ENCODE measurements around the gene MAMLD1. TPM values are rescaled to one million over a fixed set of nuclear protein-coding genes. Genes with fewer than 3 reads are reported as not detected.

The MAMLD1 gene
- total RNA-seq, 1 experiment from 2014 or later, result 3.2 TPM

DNA sequence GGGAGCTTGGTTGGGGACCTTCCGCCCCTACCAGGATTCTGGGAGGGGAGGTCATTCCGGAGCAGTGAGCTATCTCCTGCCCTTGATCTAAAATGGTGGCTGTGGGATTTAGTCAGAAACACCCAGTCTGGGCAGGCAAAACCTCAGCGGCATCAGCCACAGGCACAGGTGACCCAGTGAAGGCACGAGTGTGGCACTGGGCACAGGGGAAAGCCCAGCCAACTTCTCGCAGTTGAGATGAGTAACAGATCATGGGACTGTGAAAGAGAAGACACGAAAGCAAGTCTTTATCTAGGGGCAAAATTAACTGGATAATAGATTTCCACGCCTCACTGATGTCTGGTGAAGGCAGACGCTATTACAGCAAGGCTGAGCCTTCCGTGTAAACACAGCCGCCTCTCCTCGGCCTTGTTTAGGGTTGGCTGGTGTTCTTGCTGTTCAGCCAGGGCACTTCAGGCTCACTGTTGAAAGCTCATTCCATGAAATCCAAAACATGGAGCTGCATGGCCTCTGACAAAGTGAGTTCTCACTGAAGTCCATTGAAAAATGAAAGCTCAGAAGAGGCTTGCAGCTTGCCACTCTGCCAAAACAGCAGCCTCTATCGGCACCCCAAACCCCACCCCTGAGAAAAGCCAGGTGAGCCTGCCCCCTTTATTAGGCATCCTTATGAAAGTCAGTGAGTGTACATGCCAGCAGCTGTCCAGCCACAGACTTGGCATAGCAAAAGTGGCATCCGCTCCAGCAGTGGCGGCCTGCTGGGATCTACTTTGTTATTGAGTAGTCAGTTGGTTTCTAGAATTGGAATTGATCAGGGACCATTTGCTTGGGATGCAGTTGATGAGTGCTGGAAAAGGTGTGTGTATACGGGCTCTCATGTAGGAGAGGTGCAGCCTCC lies 103.0 kb downstream of the MAMLD1 start:
- Histone ChIP-seq H3K9me3 (ENCODE audit: low read depth, low read length, poor library complexity, severe bottlenecking) (no peaks in the 10 kb centered on the region), H3K4me3 (ENCODE audit: low read depth, low read length, poor library complexity, severe bottlenecking) (no peak overlapping the region), H3K27ac (ENCODE audit: low read depth, low read length, poor library complexity, severe bottlenecking) (no peak overlapping the region), H3K4me1 (ENCODE audit: insufficient read depth, low read length, poor library complexity, severe bottlenecking) (no peaks in the 10 kb centered on the region), H3K27me3 (replicated peaks; ENCODE audit: insufficient read depth, low read depth, low read length, poor library complexity) (no peaks in the 10 kb centered on the region), H3K36me3 (ENCODE audit: insufficient read depth, low read length, poor library complexity, severe bottlenecking) (no peaks in the 10 kb centered on the region)
- BruUV-seq (replicated peaks), result no TSS peak
- TF ChIP-seq EZH2 (IDR thresholded peaks at IDR 0.05; ENCODE audit: borderline replicate concordance, low read depth, low read length, poor library complexity, severe bottlenecking), result no peak
- TF ChIP-seq, protein P1, sequence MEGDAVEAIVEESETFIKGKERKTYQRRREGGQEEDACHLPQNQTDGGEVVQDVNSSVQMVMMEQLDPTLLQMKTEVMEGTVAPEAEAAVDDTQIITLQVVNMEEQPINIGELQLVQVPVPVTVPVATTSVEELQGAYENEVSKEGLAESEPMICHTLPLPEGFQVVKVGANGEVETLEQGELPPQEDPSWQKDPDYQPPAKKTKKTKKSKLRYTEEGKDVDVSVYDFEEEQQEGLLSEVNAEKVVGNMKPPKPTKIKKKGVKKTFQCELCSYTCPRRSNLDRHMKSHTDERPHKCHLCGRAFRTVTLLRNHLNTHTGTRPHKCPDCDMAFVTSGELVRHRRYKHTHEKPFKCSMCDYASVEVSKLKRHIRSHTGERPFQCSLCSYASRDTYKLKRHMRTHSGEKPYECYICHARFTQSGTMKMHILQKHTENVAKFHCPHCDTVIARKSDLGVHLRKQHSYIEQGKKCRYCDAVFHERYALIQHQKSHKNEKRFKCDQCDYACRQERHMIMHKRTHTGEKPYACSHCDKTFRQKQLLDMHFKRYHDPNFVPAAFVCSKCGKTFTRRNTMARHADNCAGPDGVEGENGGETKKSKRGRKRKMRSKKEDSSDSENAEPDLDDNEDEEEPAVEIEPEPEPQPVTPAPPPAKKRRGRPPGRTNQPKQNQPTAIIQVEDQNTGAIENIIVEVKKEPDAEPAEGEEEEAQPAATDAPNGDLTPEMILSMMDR (conservative IDR thresholded peaks at IDR 0.05; ENCODE audit: low read depth, low read length), result no peak
- POLR2A ChIA-PET (ENCODE audit: low non-redundant PET), result no interaction called here
- CTCF ChIA-PET, result no interaction called here
- intact Hi-C loops (cut with micrococcal nuclease; ENCODE audit: unreplicated experiment), result no loop called here
- DNase-seq (ENCODE audit: low spot score), result no peak

DNA sequence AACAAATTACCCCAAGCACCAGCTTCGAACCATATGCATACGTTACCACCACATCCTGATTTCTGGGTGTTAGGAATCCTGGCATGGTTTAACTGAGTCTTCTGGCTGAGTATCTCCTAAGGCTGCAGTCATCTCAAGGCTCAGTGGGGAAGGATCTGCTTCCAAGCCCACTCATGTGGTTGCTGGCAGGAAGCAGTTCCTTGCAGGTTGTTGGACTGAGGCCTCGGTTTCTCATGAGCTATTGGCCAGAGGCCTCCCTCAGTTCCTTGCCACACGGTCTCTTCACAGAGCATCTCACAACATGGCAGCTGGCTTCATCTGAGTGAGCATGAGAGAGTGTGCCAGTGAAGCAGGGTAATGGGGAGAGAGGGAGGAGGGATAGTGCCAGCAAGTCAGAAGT lies 109.2 kb downstream of the MAMLD1 start:
- Histone ChIP-seq H3K27ac (ENCODE audit: low read depth, low read length, poor library complexity, severe bottlenecking) (no peak overlapping the region), H3K27me3 (replicated peaks; ENCODE audit: insufficient read depth, low read depth, low read length, poor library complexity) (no peaks in the 10 kb centered on the region), H3K36me3 (ENCODE audit: insufficient read depth, low read length, poor library complexity, severe bottlenecking) (no peaks in the 10 kb centered on the region), H3K4me1 (ENCODE audit: insufficient read depth, low read length, poor library complexity, severe bottlenecking) (no peaks in the 10 kb centered on the region), H3K4me3 (ENCODE audit: low read depth, low read length, poor library complexity, severe bottlenecking) (no peak overlapping the region), H3K9me3 (ENCODE audit: low read depth, low read length, poor library complexity, severe bottlenecking) (no peaks in the 10 kb centered on the region)
- ChIA-PET POLR2A (ENCODE audit: low non-redundant PET) (no interaction called here), CTCF (no interaction called here)
- intact Hi-C loops (cut with micrococcal nuclease; ENCODE audit: unreplicated experiment), result no loop called here
- DNase-seq (ENCODE audit: low spot score), result no peak
- TF ChIP-seq EZH2 (IDR thresholded peaks at IDR 0.05; ENCODE audit: borderline replicate concordance, low read depth, low read length, poor library complexity, severe bottlenecking), result no peak
- TF ChIP-seq, protein P1 (conservative IDR thresholded peaks at IDR 0.05; ENCODE audit: low read depth, low read length), result no peak
- no TSS peak for BruUV-seq (replicated peaks)

DNA sequence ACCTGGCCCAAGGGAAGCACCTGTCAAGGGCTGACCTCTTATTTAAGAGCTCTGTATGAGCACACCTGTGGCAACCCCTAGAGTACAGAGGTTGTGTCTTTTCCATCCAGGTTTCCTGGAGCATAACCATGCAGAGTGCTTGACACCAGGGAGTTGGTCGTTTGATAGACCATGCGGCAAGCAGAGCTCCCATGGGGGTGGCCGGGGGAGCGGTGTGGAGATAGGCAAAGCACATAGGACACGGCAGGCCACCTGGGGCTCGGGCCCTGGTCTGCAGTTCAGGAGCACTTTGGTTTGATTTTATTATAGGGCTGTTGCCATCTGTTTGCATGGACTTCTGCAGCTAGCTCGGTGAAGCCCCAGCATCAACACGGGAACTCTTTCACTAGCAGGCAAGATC lies 110.3 kb downstream of the MAMLD1 start:
- no TSS peak for BruUV-seq (replicated peaks)
- intact Hi-C loops (cut with micrococcal nuclease; ENCODE audit: unreplicated experiment), result no loop called here
- no peak overlapping the region for H3K27ac ChIP-seq (ENCODE audit: low read depth, low read length, poor library complexity, severe bottlenecking)
- CTCF ChIA-PET, result no interaction called here
- H3K27me3 ChIP-seq (replicated peaks; ENCODE audit: insufficient read depth, low read depth, low read length, poor library complexity), result no peaks in the 10 kb centered on the region
- DNase-seq (ENCODE audit: low spot score), result no peak
- H3K9me3 ChIP-seq (ENCODE audit: low read depth, low read length, poor library complexity, severe bottlenecking), result no peaks in the 10 kb centered on the region
- POLR2A ChIA-PET (ENCODE audit: low non-redundant PET), result no interaction called here
- TF ChIP-seq, protein P1 (conservative IDR thresholded peaks at IDR 0.05; ENCODE audit: low read depth, low read length), result no peak
- TF ChIP-seq EZH2 (IDR thresholded peaks at IDR 0.05; ENCODE audit: borderline replicate concordance, low read depth, low read length, poor library complexity, severe bottlenecking), result no peak
- H3K36me3 ChIP-seq (ENCODE audit: insufficient read depth, low read length, poor library complexity, severe bottlenecking), result no peaks in the 10 kb centered on the region
- no peak overlapping the region for H3K4me3 ChIP-seq (ENCODE audit: low read depth, low read length, poor library complexity, severe bottlenecking)
- no peaks in the 10 kb centered on the region for H3K4me1 ChIP-seq (ENCODE audit: insufficient read depth, low read length, poor library complexity, severe bottlenecking)
